Measurements from ENCODE around the gene DSC1.

The DSC1 gene

GRCh38 chr18:31206071-31206470, 43.4 kb upstream of the DSC1 start:
- DNase-seq: no peak
- no CpG with 5 or more reads among the region's 5 CpGs for WGBS (ENCODE audit: extremely low coverage, insufficient coverage, low lambda C conversion rate)
- H3K4me1 ChIP-seq (ENCODE audit: control insufficient read depth, low read depth, low read length): peaks cover 4% of the 10 kb centered on the region

DNA sequence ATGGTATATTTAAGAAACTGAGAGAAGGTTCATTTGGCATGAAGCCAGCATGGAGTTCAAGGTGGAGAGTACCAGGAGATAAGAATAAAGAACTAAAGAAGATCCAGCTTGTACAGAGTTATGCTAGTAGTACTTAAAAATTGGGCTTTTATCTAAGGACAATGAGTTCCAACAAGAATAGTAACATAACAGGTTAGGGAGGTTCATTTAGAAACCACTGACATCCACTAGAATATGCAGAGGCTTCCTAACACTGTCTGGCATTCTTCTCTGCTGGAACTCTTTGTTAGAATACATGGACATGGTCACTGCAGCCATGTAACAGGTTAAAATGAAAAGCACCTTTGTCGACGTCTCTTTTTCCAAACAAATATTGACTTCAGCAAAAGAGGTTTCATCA, 42.6 kb upstream of the DSC1 start:
- Histone ChIP-seq H2AK5ac (ENCODE audit: low read length) (no peak overlapping the region), H3K56ac (ENCODE audit: low read length) (no peak overlapping the region), H3K9ac (ENCODE audit: low read length) (no peak overlapping the region), H3K4me2 (ENCODE audit: low read length) (no peak overlapping the region), H4K8ac (ENCODE audit: low read depth, low read length) (no peak overlapping the region), H3K4ac (ENCODE audit: low read depth, low read length) (no peak overlapping the region), H3K4me1 (ENCODE audit: control insufficient read depth, low read depth, low read length) (no peaks in the 10 kb centered on the region), H3K36me3 (ENCODE audit: control insufficient read depth, insufficient read depth, low read length) (no peaks in the 10 kb centered on the region), H3K79me1 (ENCODE audit: low read length) (no peaks in the 10 kb centered on the region), H3K27me3 (ENCODE audit: insufficient read depth, low read length, poor library complexity) (no peaks in the 10 kb centered on the region), H3K79me2 (ENCODE audit: control insufficient read depth, insufficient read depth, low read length) (no peaks in the 10 kb centered on the region), H3K18ac (ENCODE audit: low read length) (no peak overlapping the region), H3K27ac (ENCODE audit: low read depth, low read length) (no peak overlapping the region), H2BK5ac (ENCODE audit: low read length) (no peak overlapping the region), H3K4me3 (ENCODE audit: low read length) (no peak overlapping the region), H2BK120ac (ENCODE audit: low read depth, low read length) (no peak overlapping the region), H3K23ac (ENCODE audit: low read length) (no peak overlapping the region), H4K5ac (ENCODE audit: low read length) (no peak overlapping the region), H2BK15ac (replicated peaks; ENCODE audit: low read depth) (no peak overlapping the region)
- DNase-seq: no peak
- no CpG with 5 or more reads among the region's 2 CpGs for WGBS (ENCODE audit: extremely low coverage, insufficient coverage, low lambda C conversion rate)

More at GRCh38 chr18:31206071-31206470, 43.4 kb upstream of the DSC1 start:
- Histone ChIP-seq H3K27me3 (ENCODE audit: insufficient read depth, low read length, poor library complexity) (no peaks in the 10 kb centered on the region), H3K79me1 (ENCODE audit: low read length) (no peaks in the 10 kb centered on the region), H4K8ac (ENCODE audit: low read depth, low read length) (no peak overlapping the region), H3K9ac (ENCODE audit: low read length) (no peak overlapping the region), H3K79me2 (ENCODE audit: control insufficient read depth, insufficient read depth, low read length) (no peaks in the 10 kb centered on the region), H4K5ac (ENCODE audit: low read length) (no peak overlapping the region), H3K4ac (ENCODE audit: low read depth, low read length) (no peak overlapping the region), H3K23ac (ENCODE audit: low read length) (no peak overlapping the region), H2AK5ac (ENCODE audit: low read length) (no peak overlapping the region), H3K56ac (ENCODE audit: low read length) (no peak overlapping the region), H3K18ac (ENCODE audit: low read length) (no peak overlapping the region), H2BK120ac (ENCODE audit: low read depth, low read length) (no peak overlapping the region), H3K4me3 (ENCODE audit: low read length) (no peak overlapping the region), H2BK15ac (replicated peaks; ENCODE audit: low read depth) (no peak overlapping the region), H3K36me3 (ENCODE audit: control insufficient read depth, insufficient read depth, low read length) (no peaks in the 10 kb centered on the region), H2BK5ac (ENCODE audit: low read length) (no peak overlapping the region), H3K4me2 (ENCODE audit: low read length) (no peak overlapping the region), H3K27ac (ENCODE audit: low read depth, low read length) (no peak overlapping the region)

DNA sequence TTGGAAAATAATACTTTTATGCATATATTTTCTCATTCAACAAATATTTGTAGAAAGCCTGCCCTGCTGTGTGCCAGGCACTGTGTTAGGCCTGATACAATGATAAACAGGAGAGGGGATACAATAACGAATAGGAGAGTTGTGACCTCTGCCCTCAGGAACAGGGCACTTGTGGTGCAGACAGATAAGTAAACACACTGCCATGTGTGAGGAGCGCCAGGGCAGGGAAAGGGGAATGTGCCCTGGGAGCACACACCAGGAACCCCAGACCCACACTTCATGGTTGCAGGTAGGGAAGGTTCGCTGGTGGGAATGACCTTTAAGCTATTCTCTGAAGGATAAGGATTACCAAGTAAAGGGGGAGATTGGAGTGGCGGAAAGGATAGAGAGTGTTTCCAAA, 42.2 kb upstream of the DSC1 start:
- H4K5ac ChIP-seq (ENCODE audit: low read length): no peak overlapping the region
- no peaks in the 10 kb centered on the region for H3K79me2 ChIP-seq (ENCODE audit: control insufficient read depth, insufficient read depth, low read length)
- no peak overlapping the region for H2BK5ac ChIP-seq (ENCODE audit: low read length)
- no peaks in the 10 kb centered on the region for H3K36me3 ChIP-seq (ENCODE audit: control insufficient read depth, insufficient read depth, low read length)
- H3K4me1 ChIP-seq (ENCODE audit: control insufficient read depth, low read depth, low read length): no peaks in the 10 kb centered on the region
- no peak overlapping the region for H3K23ac ChIP-seq (ENCODE audit: low read length)
- no peak overlapping the region for H3K4me2 ChIP-seq (ENCODE audit: low read length)
- no peak overlapping the region for H3K4me3 ChIP-seq (ENCODE audit: low read length)
- WGBS (ENCODE audit: extremely low coverage, insufficient coverage, low lambda C conversion rate): no CpG with 5 or more reads among the region's 4 CpGs
- H3K18ac ChIP-seq (ENCODE audit: low read length): no peak overlapping the region
- H2BK15ac ChIP-seq (replicated peaks; ENCODE audit: low read depth): no peak overlapping the region
- no peak for DNase-seq
- H4K8ac ChIP-seq (ENCODE audit: low read depth, low read length): no peak overlapping the region
- no peak overlapping the region for H2BK120ac ChIP-seq (ENCODE audit: low read depth, low read length)
- H3K27me3 ChIP-seq (ENCODE audit: insufficient read depth, low read length, poor library complexity): no peaks in the 10 kb centered on the region
- H3K9ac ChIP-seq (ENCODE audit: low read length): no peak overlapping the region
- H3K27ac ChIP-seq (ENCODE audit: low read depth, low read length): no peak overlapping the region
- H2AK5ac ChIP-seq (ENCODE audit: low read length): no peak overlapping the region
- H3K56ac ChIP-seq (ENCODE audit: low read length): no peak overlapping the region
- H3K79me1 ChIP-seq (ENCODE audit: low read length): no peaks in the 10 kb centered on the region
- H3K4ac ChIP-seq (ENCODE audit: low read depth, low read length): no peak overlapping the region

DNA sequence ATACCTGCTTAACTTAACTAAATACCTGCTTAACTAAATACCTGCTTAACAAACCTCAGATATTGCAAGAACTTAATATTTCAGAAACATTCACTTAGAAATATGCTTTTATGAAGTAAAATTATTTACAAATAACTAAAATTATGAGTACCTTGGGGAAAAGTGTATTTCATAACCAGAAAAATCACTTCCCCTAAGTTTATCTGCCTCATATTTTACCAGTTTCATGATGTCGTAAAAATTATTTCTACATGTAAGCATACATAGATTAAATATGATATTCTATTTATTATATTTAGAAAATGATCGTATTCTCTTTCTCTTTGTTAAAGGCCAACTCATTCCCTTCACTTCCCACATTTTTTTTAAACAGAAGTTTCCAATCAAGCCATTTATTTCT, 41.5 kb upstream of the DSC1 start:
- no peak overlapping the region for H2AK5ac ChIP-seq (ENCODE audit: low read length)
- H2BK5ac ChIP-seq (ENCODE audit: low read length): no peak overlapping the region
- H3K4me3 ChIP-seq (ENCODE audit: low read length): no peak overlapping the region
- no peak overlapping the region for H3K27ac ChIP-seq (ENCODE audit: low read depth, low read length)
- H4K8ac ChIP-seq (ENCODE audit: low read depth, low read length): no peak overlapping the region
- H3K4ac ChIP-seq (ENCODE audit: low read depth, low read length): no peak overlapping the region
- H3K4me1 ChIP-seq (ENCODE audit: control insufficient read depth, low read depth, low read length): no peaks in the 10 kb centered on the region
- no peaks in the 10 kb centered on the region for H3K79me1 ChIP-seq (ENCODE audit: low read length)
- H3K4me2 ChIP-seq (ENCODE audit: low read length): no peak overlapping the region
- H4K5ac ChIP-seq (ENCODE audit: low read length): no peak overlapping the region
- no peak overlapping the region for H2BK15ac ChIP-seq (replicated peaks; ENCODE audit: low read depth)
- no CpG with 5 or more reads among the region's 2 CpGs for WGBS (ENCODE audit: extremely low coverage, insufficient coverage, low lambda C conversion rate)
- no peak overlapping the region for H3K23ac ChIP-seq (ENCODE audit: low read length)
- H3K27me3 ChIP-seq (ENCODE audit: insufficient read depth, low read length, poor library complexity): no peaks in the 10 kb centered on the region
- H3K56ac ChIP-seq (ENCODE audit: low read length): no peak overlapping the region
- DNase-seq: no peak
- no peak overlapping the region for H3K9ac ChIP-seq (ENCODE audit: low read length)
- H3K18ac ChIP-seq (ENCODE audit: low read length): no peak overlapping the region
- H2BK120ac ChIP-seq (ENCODE audit: low read depth, low read length): no peak overlapping the region
- H3K36me3 ChIP-seq (ENCODE audit: control insufficient read depth, insufficient read depth, low read length): no peaks in the 10 kb centered on the region
- H3K79me2 ChIP-seq (ENCODE audit: control insufficient read depth, insufficient read depth, low read length): no peaks in the 10 kb centered on the region

- H3K4me1 ChIP-seq (ENCODE audit: control insufficient read depth, low read depth, low read length): no peaks in the 10 kb centered on the region
- no peak overlapping the region for H3K4ac ChIP-seq (ENCODE audit: low read depth, low read length)
- no peak overlapping the region for H3K23ac ChIP-seq (ENCODE audit: low read length)
- no peak overlapping the region for H4K5ac ChIP-seq (ENCODE audit: low read length)
- no peak overlapping the region for H3K18ac ChIP-seq (ENCODE audit: low read length)
- no peak overlapping the region for H2BK120ac ChIP-seq (ENCODE audit: low read depth, low read length)
- no peak overlapping the region for H2BK5ac ChIP-seq (ENCODE audit: low read length)
- H3K56ac ChIP-seq (ENCODE audit: low read length): no peak overlapping the region
- H2BK15ac ChIP-seq (replicated peaks; ENCODE audit: low read depth): no peak overlapping the region
- H3K27me3 ChIP-seq (ENCODE audit: insufficient read depth, low read length, poor library complexity): no peaks in the 10 kb centered on the region
- H3K79me2 ChIP-seq (ENCODE audit: control insufficient read depth, insufficient read depth, low read length): no peaks in the 10 kb centered on the region
- no peak overlapping the region for H2AK5ac ChIP-seq (ENCODE audit: low read length)
- no peaks in the 10 kb centered on the region for H3K79me1 ChIP-seq (ENCODE audit: low read length)
- DNase-seq: no peak
- H3K9ac ChIP-seq (ENCODE audit: low read length): no peak overlapping the region
- H4K8ac ChIP-seq (ENCODE audit: low read depth, low read length): no peak overlapping the region
- no peak overlapping the region for H3K4me3 ChIP-seq (ENCODE audit: low read length)
- H3K36me3 ChIP-seq (ENCODE audit: control insufficient read depth, insufficient read depth, low read length): no peaks in the 10 kb centered on the region
- no peak overlapping the region for H3K27ac ChIP-seq (ENCODE audit: low read depth, low read length)
- no peak overlapping the region for H3K4me2 ChIP-seq (ENCODE audit: low read length)
- WGBS (ENCODE audit: extremely low coverage, insufficient coverage, low lambda C conversion rate): no CpG with 5 or more reads among the region's 5 CpGs
Measured at GRCh38 chr18:31203794-31204148, 41.1 kb upstream of the DSC1 start.

GRCh38 chr18:31203096-31203793, 40.6 kb upstream of the DSC1 start:
- H2BK15ac ChIP-seq (replicated peaks; ENCODE audit: low read depth): no peak overlapping the region
- no peaks in the 10 kb centered on the region for H3K4me1 ChIP-seq (ENCODE audit: control insufficient read depth, low read depth, low read length)
- no CpG with 5 or more reads among the region's 9 CpGs for WGBS (ENCODE audit: extremely low coverage, insufficient coverage, low lambda C conversion rate)

More at GRCh38 chr18:31203096-31203793, 40.6 kb upstream of the DSC1 start:
- Histone ChIP-seq H3K27me3 (ENCODE audit: insufficient read depth, low read length, poor library complexity) (no peaks in the 10 kb centered on the region), H3K36me3 (ENCODE audit: control insufficient read depth, insufficient read depth, low read length) (no peaks in the 10 kb centered on the region), H3K9ac (ENCODE audit: low read length) (no peak overlapping the region), H3K18ac (ENCODE audit: low read length) (no peak overlapping the region), H3K79me1 (ENCODE audit: low read length) (no peaks in the 10 kb centered on the region), H2AK5ac (ENCODE audit: low read length) (no peak overlapping the region), H3K27ac (ENCODE audit: low read depth, low read length) (no peak overlapping the region), H3K4ac (ENCODE audit: low read depth, low read length) (no peak overlapping the region), H2BK120ac (ENCODE audit: low read depth, low read length) (no peak overlapping the region), H2BK5ac (ENCODE audit: low read length) (no peak overlapping the region), H3K56ac (ENCODE audit: low read length) (no peak overlapping the region), H3K23ac (ENCODE audit: low read length) (no peak overlapping the region), H3K79me2 (ENCODE audit: control insufficient read depth, insufficient read depth, low read length) (no peaks in the 10 kb centered on the region), H4K5ac (ENCODE audit: low read length) (no peak overlapping the region), H3K4me3 (ENCODE audit: low read length) (no peak overlapping the region), H3K4me2 (ENCODE audit: low read length) (no peak overlapping the region), H4K8ac (ENCODE audit: low read depth, low read length) (no peak overlapping the region)
- DNase-seq: no peak
